ENCODE results near the gene PREX1.

Gene PREX1

GRCh38 chr20:48683467-48684175 lies 144.2 kb downstream of the PREX1 start:
- Mint-ChIP-seq H3K36me3 (ENCODE audit: low read depth) (peaks cover 11% of the 10 kb centered on the region), H3K27me3 (ENCODE audit: low read depth) (no peaks in the 10 kb centered on the region), H3K4me1 (ENCODE audit: low read depth) (no peaks in the 10 kb centered on the region), H3K4me3 (no peak overlapping the region), H3K27ac (no peak overlapping the region), H3K9me3 (no peaks in the 10 kb centered on the region)
- DNase-seq (ENCODE audit: low spot score): no peak

- Mint-ChIP-seq H3K4me1 (ENCODE audit: low read depth) (no peaks in the 10 kb centered on the region), H3K36me3 (ENCODE audit: low read depth) (peaks cover 11% of the 10 kb centered on the region), H3K9me3 (no peaks in the 10 kb centered on the region), H3K27me3 (ENCODE audit: low read depth) (no peaks in the 10 kb centered on the region), H3K27ac (no peak overlapping the region), H3K4me3 (no peak overlapping the region)
- no peak for DNase-seq (ENCODE audit: low spot score)
Measured at GRCh38 chr20:48682529-48683363, 145.1 kb downstream of the PREX1 start.

GRCh38 chr20:48681873-48682426 lies 145.8 kb downstream of the PREX1 start:
- H3K27me3 Mint-ChIP-seq (ENCODE audit: low read depth): no peaks in the 10 kb centered on the region
- no peak overlapping the region for H3K4me3 Mint-ChIP-seq
- no peaks in the 10 kb centered on the region for H3K9me3 Mint-ChIP-seq
- H3K36me3 Mint-ChIP-seq (ENCODE audit: low read depth): peaks cover 11% of the 10 kb centered on the region
- no peaks in the 10 kb centered on the region for H3K4me1 Mint-ChIP-seq (ENCODE audit: low read depth)
- no peak overlapping the region for H3K27ac Mint-ChIP-seq
- DNase-seq (ENCODE audit: low spot score): no peak

GRCh38 chr20:48681201-48681872 lies 146.5 kb downstream of the PREX1 start:
- H3K4me1 Mint-ChIP-seq (ENCODE audit: low read depth): no peaks in the 10 kb centered on the region
- H3K27me3 Mint-ChIP-seq (ENCODE audit: low read depth): no peaks in the 10 kb centered on the region
- no peak for DNase-seq (ENCODE audit: low spot score)
- no peaks in the 10 kb centered on the region for H3K9me3 Mint-ChIP-seq
- H3K27ac Mint-ChIP-seq: no peak overlapping the region
- H3K36me3 Mint-ChIP-seq (ENCODE audit: low read depth): peaks cover 13% of the 10 kb centered on the region
- no peak overlapping the region for H3K4me3 Mint-ChIP-seq

- H3K9me3 Mint-ChIP-seq: no peaks in the 10 kb centered on the region
- no peak overlapping the region for H3K4me3 Mint-ChIP-seq
- H3K36me3 Mint-ChIP-seq (ENCODE audit: low read depth): peaks cover 16% of the 10 kb centered on the region
Measured at GRCh38 chr20:48680650-48681049, 147.1 kb downstream of the PREX1 start.

GRCh38 chr20:48679599-48679998 lies 148.2 kb downstream of the PREX1 start:
- DNase-seq (ENCODE audit: low spot score): no peak
- H3K27me3 Mint-ChIP-seq (ENCODE audit: low read depth): no peaks in the 10 kb centered on the region
- H3K36me3 Mint-ChIP-seq (ENCODE audit: low read depth): peaks cover 20% of the 10 kb centered on the region
- no peaks in the 10 kb centered on the region for H3K4me1 Mint-ChIP-seq (ENCODE audit: low read depth)
- H3K27ac Mint-ChIP-seq: no peak overlapping the region
- no peaks in the 10 kb centered on the region for H3K9me3 Mint-ChIP-seq
- no peak overlapping the region for H3K4me3 Mint-ChIP-seq

More at GRCh38 chr20:48680650-48681049, 147.1 kb downstream of the PREX1 start:
- no peak overlapping the region for H3K27ac Mint-ChIP-seq
- no peaks in the 10 kb centered on the region for H3K4me1 Mint-ChIP-seq (ENCODE audit: low read depth)
- no peaks in the 10 kb centered on the region for H3K27me3 Mint-ChIP-seq (ENCODE audit: low read depth)
- no peak for DNase-seq (ENCODE audit: low spot score)

GRCh38 chr20:48679011-48679410 lies 148.8 kb downstream of the PREX1 start:
- H3K9me3 Mint-ChIP-seq: no peaks in the 10 kb centered on the region
- H3K4me3 Mint-ChIP-seq: no peak overlapping the region
- H3K27me3 Mint-ChIP-seq (ENCODE audit: low read depth): no peaks in the 10 kb centered on the region
- H3K36me3 Mint-ChIP-seq (ENCODE audit: low read depth): peaks cover 21% of the 10 kb centered on the region
- DNase-seq (ENCODE audit: low spot score): no peak
- no peak overlapping the region for H3K27ac Mint-ChIP-seq
- no peaks in the 10 kb centered on the region for H3K4me1 Mint-ChIP-seq (ENCODE audit: low read depth)

- peaks cover 22% of the 10 kb centered on the region for H3K36me3 Mint-ChIP-seq (ENCODE audit: low read depth)
- H3K4me1 Mint-ChIP-seq (ENCODE audit: low read depth): no peaks in the 10 kb centered on the region
- no peak for DNase-seq (ENCODE audit: low spot score)
- no peaks in the 10 kb centered on the region for H3K9me3 Mint-ChIP-seq
- no peaks in the 10 kb centered on the region for H3K27me3 Mint-ChIP-seq (ENCODE audit: low read depth)
- no peak overlapping the region for H3K27ac Mint-ChIP-seq
- H3K4me3 Mint-ChIP-seq: no peak overlapping the region
Measured at GRCh38 chr20:48678421-48678820, 149.4 kb downstream of the PREX1 start.

- DNase-seq (ENCODE audit: low spot score): no peak
- H3K9me3 Mint-ChIP-seq: no peaks in the 10 kb centered on the region
- H3K27me3 Mint-ChIP-seq (ENCODE audit: low read depth): no peaks in the 10 kb centered on the region
- no peaks in the 10 kb centered on the region for H3K4me1 Mint-ChIP-seq (ENCODE audit: low read depth)
- no peak overlapping the region for H3K4me3 Mint-ChIP-seq
- H3K36me3 Mint-ChIP-seq (ENCODE audit: low read depth): peaks cover 25% of the 10 kb centered on the region
- H3K27ac Mint-ChIP-seq: no peak overlapping the region
Measured at GRCh38 chr20:48676795-48677460, 150.9 kb downstream of the PREX1 start.

GRCh38 chr20:48676125-48676524 lies 151.7 kb downstream of the PREX1 start:
- Mint-ChIP-seq H3K36me3 (ENCODE audit: low read depth) (peaks cover 31% of the 10 kb centered on the region), H3K27ac (no peak overlapping the region), H3K4me1 (ENCODE audit: low read depth) (no peaks in the 10 kb centered on the region), H3K27me3 (ENCODE audit: low read depth) (no peaks in the 10 kb centered on the region), H3K4me3 (no peak overlapping the region), H3K9me3 (no peaks in the 10 kb centered on the region)
- no peak for DNase-seq (ENCODE audit: low spot score)

GRCh38 chr20:48674461-48674860 lies 153.3 kb downstream of the PREX1 start:
- H3K36me3 Mint-ChIP-seq (ENCODE audit: low read depth): peaks cover 31% of the 10 kb centered on the region

GRCh38 chr20:48673507-48673906 lies 154.3 kb downstream of the PREX1 start:
- DNase-seq (ENCODE audit: low spot score): no peak
- Mint-ChIP-seq H3K4me1 (ENCODE audit: low read depth) (no peaks in the 10 kb centered on the region), H3K4me3 (no peak overlapping the region), H3K27ac (no peak overlapping the region), H3K36me3 (ENCODE audit: low read depth) (peaks cover 26% of the 10 kb centered on the region), H3K9me3 (no peaks in the 10 kb centered on the region), H3K27me3 (ENCODE audit: low read depth) (no peaks in the 10 kb centered on the region)

More at GRCh38 chr20:48674461-48674860, 153.3 kb downstream of the PREX1 start:
- no peaks in the 10 kb centered on the region for H3K4me1 Mint-ChIP-seq (ENCODE audit: low read depth)
- no peak overlapping the region for H3K27ac Mint-ChIP-seq
- H3K9me3 Mint-ChIP-seq: no peaks in the 10 kb centered on the region
- no peak overlapping the region for H3K4me3 Mint-ChIP-seq
- no peaks in the 10 kb centered on the region for H3K27me3 Mint-ChIP-seq (ENCODE audit: low read depth)
- no peak for DNase-seq (ENCODE audit: low spot score)

- Mint-ChIP-seq H3K36me3 (ENCODE audit: low read depth) (peaks cover 26% of the 10 kb centered on the region), H3K4me3 (no peak overlapping the region), H3K27me3 (ENCODE audit: low read depth) (no peaks in the 10 kb centered on the region), H3K27ac (no peak overlapping the region), H3K9me3 (no peaks in the 10 kb centered on the region), H3K4me1 (ENCODE audit: low read depth) (no peaks in the 10 kb centered on the region)
- DNase-seq (ENCODE audit: low spot score): no peak
Measured at GRCh38 chr20:48672324-48672723, 155.5 kb downstream of the PREX1 start.
